Lung (tissue), 12 donors: ENCODE results near the gene BICC1. TPM values are rescaled to one million over a fixed set of nuclear protein-coding genes. Genes with fewer than 3 reads are reported as not detected.

Experiments used
- ATAC-seq: fragments of 200-7000 bp; cut with Tn5 transposase; one replicate; pipeline ENCODE4 v1.9.1; 2020; ENCODE audit warnings: moderate number of reproducible peaks; ENCODE audit not compliant: insufficient read depth, low FRiP score
- DNase-seq, 3 donors: peaks; one replicate each; pipeline ENCODE4 v3.0.0-alpha.2; 2013 to 2017
- H3K27ac ChIP-seq, 2 donors: one replicate each; pipeline ENCODE4 v1.5.1; 2013; ENCODE audit warnings: mild to moderate bottlenecking in 2 of 2, moderate library complexity in 2 of 2, control low read depth in 1 of 2, inconsistent platforms in 1 of 2, low read depth in 1 of 2, low read length in 1 of 2
- H3K27me3 ChIP-seq, 3 donors: one replicate each; pipeline ENCODE4 v1.5.1; 2013; ENCODE audit warnings: low read length in 2 of 3; ENCODE audit not compliant: control insufficient read depth in 3 of 3, insufficient read depth in 3 of 3
- H3K36me3 ChIP-seq, 4 donors: one replicate each; pipeline ENCODE4 v1.5.1; 2013; ENCODE audit warnings: low read length in 4 of 4, mild to moderate bottlenecking in 1 of 4, moderate library complexity in 1 of 4; ENCODE audit not compliant: control insufficient read depth in 4 of 4, insufficient read depth in 4 of 4
- H3K4me1 ChIP-seq, 5 donors: one replicate each; pipeline ENCODE4 v1.5.1; 2013; ENCODE audit warnings: low read length in 5 of 5, mild to moderate bottlenecking in 2 of 5, moderate library complexity in 1 of 5; ENCODE audit not compliant: control insufficient read depth in 5 of 5, insufficient read depth in 5 of 5
- H3K4me3 ChIP-seq: one replicate; pipeline ENCODE4 v1.5.1; 2013; ENCODE audit warnings: mild to moderate bottlenecking, control low read depth, moderate library complexity
- H3K9ac ChIP-seq, 2 donors: one replicate each; pipeline ENCODE4 v1.5.1; 2013; ENCODE audit warnings: low read length in 2 of 2, control low read depth in 1 of 2; ENCODE audit not compliant: insufficient read depth in 1 of 2
- H3K9me3 ChIP-seq, 4 donors: one replicate each; pipeline ENCODE4 v1.5.1; 2013; ENCODE audit warnings: low read length in 3 of 4, mild to moderate bottlenecking in 1 of 4, moderate library complexity in 1 of 4; ENCODE audit not compliant: control insufficient read depth in 4 of 4, insufficient read depth in 3 of 4
- CTCF ChIP-seq: IDR thresholded peaks from 2 replicates; pipeline ENCODE4 v1.5.1; 2012; ENCODE audit warnings: mild to moderate bottlenecking; ENCODE audit errors: control extremely low read depth, extremely low read depth
- WGBS, 2 donors: extraction: QIAGEN DNeasy Blood & Tissue Kit; methylation state at CpG; one replicate each; pipeline ENCODE4 v1.1.7; 2013; 5-methylcytosine and 5-hydroxymethylcytosine counted together
- polyA plus RNA-seq, 2 donors: library from polyadenylated mRNA; stranded (reverse); fragments of 200-250 nt; gene quantifications; one replicate each; pipeline ENCODE4 v1.2.1, GENCODE V29; 2013
- total RNA-seq, 2 donors: library from RNA; depleted of rRNA in 1 of 2; stranded (reverse); fragments of >200 nt in 1 of 2; gene quantifications; one replicate each; pipeline ENCODE4 v1.2.1, GENCODE V29; 2014 to 2021
- donor health status: control.
- donor health status: control.
- donor health status: Bipolar disorder and iron deficiency.
- donor health status: healthy.
- donor health status: DM: yes; HTN: yes; CAD: no.

The BICC1 gene
- total and polyA plus RNA-seq, 4 donors: 2.3 to 43.1 (median 5.9) TPM

- peaks cover 0 to 8% (median 5%) of the 10 kb centered on the region in 4 donors for H3K9me3 ChIP-seq
- TF ChIP-seq CTCF: no peak
- H3K4me1 ChIP-seq: no peaks in the 10 kb centered on the region
- H3K27me3 ChIP-seq: no peaks in the 10 kb centered on the region
- DNase-seq: peak in 1 of 3 donors; percentile 31
- H3K36me3 ChIP-seq: peaks cover 0 to 6% (median 0%) of the 10 kb centered on the region in 4 donors
- no peak overlapping the region for H3K27ac ChIP-seq
- ATAC-seq: no peak
- 67 to 75% methylated on average over 4 of the region's 4 CpGs for WGBS, 2 donors
- no peak overlapping the region for H3K4me3 ChIP-seq
- no peak overlapping the region for H3K9ac ChIP-seq
These were observed 42.7 kb downstream of the BICC1 start for GRCh38 chr10:58555170-58555929.

GRCh38 chr10:58555930-58556311, 43.2 kb downstream of the BICC1 start:
- H3K27me3 ChIP-seq: no peaks in the 10 kb centered on the region
- H3K4me3 ChIP-seq: no peak overlapping the region
- peak in 1 of 3 donors; percentile 29 for DNase-seq
- no peak overlapping the region for H3K9ac ChIP-seq
- ATAC-seq: no peak
- no peaks in the 10 kb centered on the region for H3K4me1 ChIP-seq
- 68 to 92% methylated on average over 2 of the region's 2 CpGs for WGBS, 2 donors
- H3K36me3 ChIP-seq: peaks cover 0 to 6% (median 0%) of the 10 kb centered on the region in 4 donors
- no peak overlapping the region for H3K27ac ChIP-seq
- H3K9me3 ChIP-seq: peaks cover 0 to 8% (median 5%) of the 10 kb centered on the region in 4 donors
- no peak for TF ChIP-seq CTCF

GRCh38 chr10:58556516-58557165, 44.0 kb downstream of the BICC1 start:
- no peak overlapping the region for H3K9ac ChIP-seq
- WGBS, 2 donors: 79 to 92% methylated on average over 5 of the region's 5 CpGs
- DNase-seq: no peak
- H3K4me3 ChIP-seq: no peak overlapping the region
- H3K27ac ChIP-seq: no peak overlapping the region
- H3K4me1 ChIP-seq: no peaks in the 10 kb centered on the region
- no peak for ATAC-seq
- peaks cover 0 to 6% (median 0%) of the 10 kb centered on the region in 4 donors for H3K36me3 ChIP-seq
- TF ChIP-seq CTCF: no peak
- peaks cover 0 to 8% (median 5%) of the 10 kb centered on the region in 4 donors for H3K9me3 ChIP-seq
- H3K27me3 ChIP-seq: no peaks in the 10 kb centered on the region
